Fibroblast of upper back skin (primary cell): ENCODE results near the gene WTAP.
"Not testable (repeated sequence)": the region's sequence is repeated elsewhere in the genome, so short reads cannot be mapped to it uniquely, and the experiment has no call there.

ENCODE experiments used
- DNase-seq: peaks from one replicate; pipeline ENCODE4 v3.0.0-alpha.2; 2013

The WTAP gene

DNA sequence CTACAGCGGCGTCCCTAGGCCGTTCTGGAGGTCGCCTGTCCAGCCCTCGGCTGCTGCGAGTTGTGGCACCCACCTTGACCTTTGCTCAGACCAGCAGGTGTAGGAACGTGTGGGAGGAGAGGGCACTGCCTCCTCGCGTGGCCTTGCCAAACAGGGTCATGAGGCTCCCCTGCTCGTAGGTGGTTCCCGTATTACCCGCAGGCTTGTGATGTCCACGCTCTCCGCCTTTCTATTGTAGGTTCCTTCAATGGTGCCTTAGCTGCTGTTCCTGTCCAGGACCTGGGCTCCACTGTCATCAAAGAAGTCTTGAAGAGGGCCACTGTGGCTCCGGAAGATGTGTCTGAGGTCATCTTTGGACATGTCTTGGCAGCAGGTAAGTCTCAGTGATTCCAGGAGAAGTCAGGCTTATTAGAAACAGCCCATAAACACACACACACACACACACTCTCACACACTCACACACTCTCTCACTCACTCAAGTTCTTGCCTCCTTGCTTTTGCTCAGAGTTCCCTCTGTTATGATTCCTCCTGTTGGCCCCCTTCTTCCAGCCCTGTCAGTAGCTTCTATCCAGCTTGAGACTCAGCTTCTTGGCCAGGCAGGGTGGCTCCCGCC lies 35.5 kb downstream of the WTAP start:
- no peak for DNase-seq

DNA sequence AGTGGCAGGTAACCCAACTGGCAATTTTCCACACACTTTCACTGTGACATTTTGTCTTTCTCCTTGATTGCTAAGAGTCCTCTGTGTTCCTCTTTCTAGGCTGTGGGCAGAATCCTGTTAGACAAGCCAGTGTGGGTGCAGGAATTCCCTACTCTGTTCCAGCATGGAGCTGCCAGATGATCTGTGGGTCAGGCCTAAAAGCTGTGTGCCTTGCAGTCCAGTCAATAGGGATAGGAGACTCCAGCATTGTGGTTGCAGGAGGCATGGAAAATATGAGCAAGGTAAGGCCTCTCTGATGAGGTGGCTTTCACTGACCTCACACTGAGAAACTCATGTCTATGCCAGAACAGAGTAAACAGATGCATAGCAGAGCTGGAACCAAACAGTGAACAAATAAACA lies 39.6 kb downstream of the WTAP start:
- no peak for DNase-seq

DNA sequence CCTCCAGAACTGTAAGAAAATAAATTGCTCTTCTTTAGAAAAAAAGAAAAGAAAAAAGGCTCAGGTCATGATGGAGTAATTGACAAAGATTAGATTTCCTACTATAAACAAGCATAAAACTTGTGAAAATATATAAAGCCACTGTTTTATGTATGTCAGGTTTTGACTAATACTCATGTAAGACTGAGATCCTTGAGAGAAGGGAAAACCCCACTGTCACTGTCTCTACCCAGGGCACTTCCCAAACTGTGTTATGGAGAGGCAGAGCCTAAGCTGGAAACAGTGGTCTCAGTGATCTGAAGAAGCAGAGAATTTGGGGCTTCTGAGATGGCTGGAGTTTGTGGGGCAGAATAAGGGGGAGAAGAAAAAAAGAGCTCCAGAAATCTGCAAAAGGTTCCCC lies 42.2 kb downstream of the WTAP start:
- DNase-seq = no peak

DNA sequence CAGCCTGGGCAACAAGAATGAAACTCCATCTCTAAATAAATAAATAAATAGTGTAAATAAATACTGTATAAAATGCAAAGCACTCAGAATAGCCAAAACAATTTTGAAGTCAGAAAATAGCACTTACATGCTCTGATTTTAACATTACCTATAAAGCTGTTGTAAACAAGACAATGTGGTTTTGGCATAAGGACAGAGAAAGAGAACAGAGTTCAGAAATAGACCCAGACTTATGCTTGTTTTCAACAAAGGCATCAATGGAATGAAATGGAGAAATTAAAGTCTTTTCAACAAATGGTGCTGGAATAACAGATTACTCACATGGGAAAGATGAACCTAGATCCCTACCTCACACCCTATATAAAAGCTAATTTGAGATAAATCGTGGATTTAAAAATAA lies 44.9 kb downstream of the WTAP start:
- DNase-seq = no peak

DNA sequence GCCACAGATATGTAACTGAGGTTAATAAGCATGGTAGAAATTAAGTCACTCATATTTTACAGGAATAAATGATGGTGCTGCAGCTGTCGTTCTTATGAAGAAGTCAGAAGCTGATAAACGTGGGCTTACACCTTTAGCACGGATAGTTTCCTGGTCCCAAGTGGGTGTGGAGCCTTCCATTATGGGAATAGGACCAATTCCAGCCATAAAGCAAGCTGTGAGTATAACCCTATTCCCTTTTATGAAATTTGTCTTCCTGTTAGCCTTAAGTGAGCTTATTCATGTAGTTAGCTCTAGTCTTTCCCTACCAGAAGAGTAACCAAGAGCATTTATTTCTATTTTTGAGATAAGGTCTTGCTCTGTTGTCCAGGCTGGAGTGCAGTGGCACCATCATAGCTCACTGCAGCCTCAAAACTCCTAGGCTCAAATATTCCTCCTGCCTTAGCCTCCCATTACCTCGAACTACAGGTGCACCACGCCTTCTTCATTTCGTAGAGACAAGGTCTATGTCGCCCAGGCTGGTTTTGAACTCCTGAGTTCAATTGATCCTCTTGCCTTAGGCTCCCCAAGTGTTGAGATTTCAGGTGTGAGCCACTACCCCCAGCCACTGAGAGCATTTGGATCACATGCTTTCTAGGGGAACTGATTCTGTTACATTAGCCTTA lies 50.1 kb downstream of the WTAP start:
- no peak for DNase-seq

DNA sequence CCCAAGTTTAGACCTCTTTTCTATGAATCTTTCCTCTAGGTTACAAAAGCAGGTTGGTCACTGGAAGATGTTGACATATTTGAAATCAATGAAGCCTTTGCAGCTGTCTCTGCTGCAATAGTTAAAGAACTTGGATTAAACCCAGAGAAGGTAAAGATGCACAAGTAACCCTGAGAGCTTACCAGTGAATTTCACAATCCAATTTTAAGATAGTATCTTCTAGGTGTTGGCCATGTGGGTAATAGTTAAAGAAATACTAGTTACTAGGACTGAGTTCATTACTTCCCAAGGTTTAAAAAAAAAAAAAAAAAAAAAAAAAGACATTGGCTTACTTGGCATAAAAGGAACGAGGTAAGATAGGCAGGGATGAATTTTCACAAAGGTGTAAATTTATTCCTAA lies 50.8 kb downstream of the WTAP start:
- no peak for DNase-seq

DNA sequence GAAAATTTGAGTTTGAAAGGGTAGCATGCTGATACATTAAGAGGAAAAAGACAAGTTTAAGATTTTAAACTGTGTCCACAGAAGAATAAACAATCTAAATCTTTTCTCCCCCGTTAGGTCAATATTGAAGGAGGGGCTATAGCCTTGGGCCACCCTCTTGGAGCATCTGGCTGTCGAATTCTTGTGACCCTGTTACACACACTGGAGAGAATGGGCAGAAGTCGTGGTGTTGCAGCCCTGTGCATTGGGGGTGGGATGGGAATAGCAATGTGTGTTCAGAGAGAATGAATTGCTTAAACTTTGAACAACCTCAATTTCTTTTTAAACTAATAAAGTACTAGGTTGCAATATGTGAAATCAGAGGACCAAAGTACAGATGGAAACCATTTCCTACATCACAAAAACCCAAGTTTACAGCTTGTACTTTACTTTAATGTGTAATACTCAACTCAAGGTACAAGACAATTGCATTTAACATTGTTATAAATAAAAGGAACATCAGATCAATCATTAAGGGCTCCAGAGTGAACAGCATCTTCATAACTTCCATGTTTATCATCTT lies 51.3 kb downstream of the WTAP start:
- DNase-seq = no peak

DNA sequence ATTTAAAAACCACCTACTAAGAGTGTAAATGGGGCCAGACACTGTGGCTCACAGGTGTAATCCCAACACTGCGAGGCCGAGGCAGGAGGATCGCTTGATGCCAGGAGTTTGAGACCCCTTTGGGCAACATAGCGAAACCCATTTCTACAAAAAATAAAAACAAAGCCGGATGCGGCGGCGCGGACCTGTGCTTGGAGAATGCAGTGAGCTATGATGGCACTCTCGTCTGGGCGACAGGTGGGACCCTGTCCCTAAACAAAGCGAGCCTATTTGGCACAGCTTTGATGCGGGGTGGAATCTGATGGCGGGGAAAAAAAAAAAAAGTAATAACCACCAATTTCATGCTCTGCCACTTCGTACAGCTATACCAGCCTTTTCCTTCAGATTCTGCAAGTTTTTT lies 61.0 kb downstream of the WTAP start:
- no peak for DNase-seq

DNA sequence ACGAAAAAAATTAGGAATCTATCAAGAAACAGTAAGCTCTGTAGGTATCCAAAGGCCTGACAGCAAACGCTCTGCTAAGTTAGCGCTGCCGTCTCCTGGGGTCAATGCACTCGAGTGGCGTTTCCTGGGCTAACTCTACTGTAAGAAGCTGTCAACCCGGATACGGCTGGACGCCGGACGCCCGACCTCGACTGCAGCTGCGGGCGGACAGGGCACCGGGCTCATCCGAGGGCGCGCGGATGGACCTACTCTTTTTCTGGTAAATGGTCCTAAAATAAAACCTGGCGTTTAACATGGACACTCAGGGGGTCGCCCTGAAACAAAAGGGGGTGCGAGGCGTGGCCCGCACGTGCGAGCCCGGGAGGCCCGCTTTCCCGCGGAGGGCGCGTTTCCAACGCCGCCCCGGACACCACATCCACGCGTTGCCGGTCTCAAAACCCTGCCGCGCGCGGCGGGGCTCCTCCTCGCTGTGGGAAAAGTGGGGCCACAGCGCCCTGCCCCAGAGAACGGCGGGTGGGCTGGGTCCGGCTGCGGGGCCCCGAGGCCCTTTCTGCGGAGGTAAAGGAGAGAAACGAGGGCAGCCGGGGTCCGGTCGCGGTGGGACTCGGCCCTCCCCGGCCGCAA lies 61.6 kb downstream of the WTAP start:
- DNase-seq = peak; percentile 11

DNA sequence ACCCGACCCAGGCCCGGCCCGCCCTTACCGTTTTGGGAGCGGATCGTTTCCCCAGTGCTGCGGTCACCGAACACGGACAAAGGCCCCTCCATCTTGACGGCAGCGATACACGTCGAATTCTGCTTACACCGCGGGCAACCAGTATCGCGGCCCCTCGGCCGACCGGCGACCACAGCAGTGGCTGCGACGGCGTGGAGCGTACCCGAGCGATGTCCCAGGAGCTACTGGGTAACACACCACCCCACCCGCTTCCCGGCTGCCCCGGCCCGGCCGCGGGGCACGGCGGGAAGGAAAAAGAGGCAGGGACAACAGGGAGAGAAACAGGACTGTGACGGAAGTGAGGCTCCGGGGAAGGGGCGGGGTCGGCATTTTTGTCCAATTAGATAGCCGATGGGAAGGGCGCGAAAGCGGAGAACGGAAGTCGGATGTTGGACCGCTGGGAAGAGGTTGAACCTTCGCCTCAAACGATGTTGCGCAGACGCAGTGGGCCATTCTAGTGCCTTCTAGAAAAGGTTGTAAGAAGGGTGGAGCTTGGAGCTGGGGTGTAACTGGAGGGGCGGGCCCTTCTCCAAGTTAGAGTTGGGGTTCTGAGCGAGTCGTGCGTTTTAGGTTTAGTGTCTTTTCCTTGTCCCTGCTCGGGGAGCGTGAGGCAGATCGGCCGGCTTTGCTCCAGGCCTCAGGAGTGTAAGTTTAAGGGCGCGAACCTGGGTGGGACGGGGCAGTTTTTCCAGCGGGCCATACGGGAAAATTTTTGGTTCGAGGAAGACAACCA lies 62.3 kb downstream of the WTAP start, which contains the start of gene TCP1:
TSS of gene TCP1 (minus strand) at position 226 of the 772 bp plus-strand sequence. CDS start at position 92, 134 bp downstream.
- DNase-seq = peak; percentile 100

DNA sequence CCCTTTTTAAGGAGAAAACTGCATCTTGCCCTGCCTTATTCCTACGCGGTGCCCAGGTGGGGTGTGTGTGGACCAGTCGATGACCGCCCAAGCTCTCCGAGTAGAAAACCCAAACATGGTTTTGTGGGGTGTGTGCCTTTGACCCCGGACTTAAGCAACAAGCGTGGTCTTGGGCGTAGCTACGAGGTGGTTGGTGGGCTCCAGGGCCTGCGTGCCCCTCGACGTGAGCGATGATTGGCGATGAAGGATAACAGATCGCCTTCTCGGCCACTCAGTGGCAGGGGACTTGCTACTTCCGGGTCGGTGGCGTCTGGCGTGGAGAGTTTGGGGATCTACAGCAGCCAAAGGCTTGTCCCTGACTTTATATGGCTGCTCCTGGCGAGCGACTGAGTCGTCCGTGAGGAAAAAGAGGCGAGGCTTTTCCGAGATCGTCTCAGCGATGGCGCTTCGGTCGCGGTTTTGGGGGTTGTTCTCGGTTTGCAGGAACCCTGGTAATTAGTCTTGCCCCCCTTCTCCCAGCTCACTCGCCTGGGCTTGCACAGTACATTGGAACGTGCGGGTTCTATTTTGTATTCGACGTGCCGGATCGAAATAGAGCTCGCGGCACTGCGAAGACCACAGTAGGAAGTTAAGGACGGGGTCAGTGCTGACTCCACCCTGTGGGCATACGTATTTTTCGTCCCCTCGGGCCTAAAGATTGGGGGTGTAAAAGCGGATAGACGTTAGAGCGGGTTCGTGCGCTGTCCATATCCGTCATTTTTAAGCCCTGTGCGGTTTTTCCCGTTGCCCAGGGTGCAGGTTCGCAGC lies 63.0 kb downstream of the WTAP start, which contains the start of gene MRPL18:
TSS of gene MRPL18 (plus strand) at position 319 of the 807 bp plus-strand sequence. CDS start at position 440, 121 bp downstream.
- DNase-seq = peak; percentile 97

DNA sequence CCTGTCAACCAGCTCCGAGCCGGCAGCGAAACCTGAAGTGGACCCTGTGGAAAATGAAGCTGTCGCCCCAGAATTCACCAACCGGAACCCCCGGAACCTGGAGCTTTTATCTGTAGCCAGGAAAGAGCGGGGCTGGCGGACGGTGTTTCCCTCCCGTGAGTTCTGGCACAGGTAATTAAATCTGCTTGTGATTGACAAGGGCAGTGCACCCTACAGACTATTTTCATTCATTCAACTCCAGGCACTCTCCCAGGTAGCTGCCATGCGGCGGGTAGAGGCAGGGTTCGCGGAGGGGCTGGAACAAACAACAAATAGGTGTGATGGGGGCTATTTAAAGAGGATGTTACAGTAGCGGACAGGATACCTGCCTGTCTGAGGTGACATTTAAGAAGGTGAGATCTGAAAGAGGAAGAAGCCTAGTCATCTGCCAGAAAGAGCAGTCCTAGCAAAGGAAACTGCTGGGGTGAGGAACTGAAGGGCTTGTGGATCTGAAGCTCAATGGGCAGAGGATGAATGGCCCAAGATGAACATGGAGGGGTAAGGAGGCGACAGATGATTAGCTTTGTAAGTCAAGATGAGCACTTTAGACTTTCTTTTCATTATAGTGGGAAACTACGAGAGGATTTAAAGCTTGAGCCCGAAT lies 63.8 kb downstream of the WTAP start:
- DNase-seq = no peak

DNA sequence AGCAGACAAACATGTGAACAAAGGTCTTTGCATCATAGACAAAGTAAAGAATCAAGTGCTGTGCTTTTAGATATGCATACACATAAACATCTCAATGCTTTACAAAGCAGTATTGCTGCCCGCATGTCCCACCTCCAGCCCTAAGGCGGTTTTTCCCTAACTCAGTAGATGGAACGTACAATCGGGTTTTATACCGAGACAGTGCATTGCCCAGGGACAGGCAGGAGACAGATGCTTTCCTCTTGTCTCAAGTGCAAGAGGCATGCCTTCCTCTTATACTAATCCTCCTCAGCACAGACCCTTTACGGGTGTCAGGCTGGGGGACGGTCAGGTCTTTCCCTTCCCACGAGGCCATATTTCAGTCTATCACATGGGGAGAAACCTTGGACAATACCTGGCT lies 67.7 kb downstream of the WTAP start:
- DNase-seq = not testable (repeated sequence)

DNA sequence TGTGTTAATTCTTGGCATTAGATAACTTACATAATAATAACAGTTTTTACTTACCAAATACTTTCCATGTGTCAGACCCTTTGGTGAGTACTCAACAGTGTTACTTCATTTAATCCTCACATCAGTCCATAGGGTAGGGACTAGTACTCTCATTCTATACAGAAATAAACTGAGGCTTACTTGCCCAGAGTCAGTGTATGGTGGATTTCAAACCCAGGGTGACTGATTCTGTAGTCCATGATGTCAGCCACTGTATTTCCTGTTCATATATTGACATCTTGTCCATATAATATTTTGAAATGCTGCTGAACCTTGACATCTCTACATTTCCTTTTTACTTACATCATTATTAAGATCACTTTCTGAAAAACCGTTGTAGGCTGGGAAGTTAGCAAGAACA lies 70.2 kb downstream of the WTAP start:
- no peak for DNase-seq

DNA sequence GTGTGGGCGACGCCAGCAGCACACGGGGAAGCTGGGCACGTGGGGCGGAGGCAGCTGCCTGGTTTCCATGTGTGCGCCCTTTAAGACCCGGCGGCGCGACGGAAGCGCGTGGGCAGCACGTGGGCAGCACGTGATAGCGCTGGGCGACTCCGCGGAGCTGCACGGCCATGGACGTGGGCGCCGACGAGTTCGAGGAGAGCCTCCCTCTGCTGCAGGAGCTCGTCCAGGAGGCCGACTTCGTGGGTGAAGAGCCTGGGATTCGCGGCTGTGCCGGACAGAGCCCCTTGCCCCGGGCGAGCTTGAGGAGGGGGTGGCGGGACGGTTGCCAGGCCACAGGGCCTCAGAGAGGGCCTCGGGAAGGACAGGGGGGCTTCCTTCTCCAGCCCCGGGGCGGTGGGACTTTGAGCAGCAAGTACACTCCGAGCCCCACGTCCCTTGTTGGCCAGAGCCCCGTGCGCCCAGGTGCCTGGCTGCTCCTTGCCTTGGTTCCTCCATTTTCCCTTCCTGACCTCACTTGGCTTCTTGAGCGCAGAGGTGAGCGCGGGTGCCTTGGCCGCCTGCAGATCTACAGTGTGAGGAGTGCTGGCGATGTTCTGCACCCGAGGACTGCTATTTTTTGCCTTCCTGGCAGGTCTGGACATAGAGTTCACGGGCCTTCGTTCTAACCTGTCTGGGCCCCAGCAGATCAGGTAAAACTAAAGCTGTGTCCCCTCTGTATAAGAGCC lies 73.0 kb downstream of the WTAP start, which contains the start of gene PNLDC1:
TSS of gene PNLDC1 (plus strand) at position 136 of the 725 bp plus-strand sequence. CDS start at position 168, 32 bp downstream.
- no peak for DNase-seq

DNA sequence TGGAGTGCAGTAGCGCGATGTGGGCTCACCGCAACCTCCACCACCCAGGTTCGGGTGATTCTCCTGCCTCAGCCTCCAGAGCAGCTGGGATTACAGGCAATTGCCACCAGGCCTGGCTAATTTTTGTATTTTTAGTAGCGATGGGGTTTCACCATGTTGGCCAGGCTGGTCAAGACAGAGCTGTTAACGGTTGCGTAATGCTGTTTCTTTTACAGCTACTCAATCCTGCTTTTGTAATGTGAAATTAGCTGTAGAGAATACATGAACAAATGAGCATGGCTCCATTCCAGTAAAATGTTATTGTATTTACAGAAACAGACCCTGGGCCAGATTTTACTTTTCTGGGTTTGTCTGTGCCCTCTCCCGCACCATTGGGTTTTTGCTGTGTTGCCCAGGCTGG lies 74.6 kb downstream of the WTAP start:
- DNase-seq = no peak

DNA sequence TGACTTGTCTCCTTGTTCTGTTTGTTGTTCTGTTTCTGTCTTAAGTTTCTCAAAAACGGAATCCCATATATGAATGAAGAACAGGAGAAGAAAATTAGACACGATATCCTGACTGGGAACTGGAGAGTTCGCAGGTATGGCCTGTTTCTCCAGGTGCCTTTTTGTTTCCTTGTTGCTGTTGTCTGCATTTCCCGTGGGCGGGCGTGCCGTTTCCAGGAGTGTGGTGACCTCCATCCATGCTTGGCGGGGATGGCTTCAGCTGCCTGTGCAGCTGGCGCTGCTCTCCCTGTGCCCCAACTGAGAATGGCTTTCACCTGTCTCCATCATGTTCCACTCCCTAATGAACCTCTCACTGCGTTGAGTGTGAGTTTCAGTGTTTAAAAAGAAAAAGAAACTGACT lies 77.2 kb downstream of the WTAP start:
- no peak for DNase-seq

DNA sequence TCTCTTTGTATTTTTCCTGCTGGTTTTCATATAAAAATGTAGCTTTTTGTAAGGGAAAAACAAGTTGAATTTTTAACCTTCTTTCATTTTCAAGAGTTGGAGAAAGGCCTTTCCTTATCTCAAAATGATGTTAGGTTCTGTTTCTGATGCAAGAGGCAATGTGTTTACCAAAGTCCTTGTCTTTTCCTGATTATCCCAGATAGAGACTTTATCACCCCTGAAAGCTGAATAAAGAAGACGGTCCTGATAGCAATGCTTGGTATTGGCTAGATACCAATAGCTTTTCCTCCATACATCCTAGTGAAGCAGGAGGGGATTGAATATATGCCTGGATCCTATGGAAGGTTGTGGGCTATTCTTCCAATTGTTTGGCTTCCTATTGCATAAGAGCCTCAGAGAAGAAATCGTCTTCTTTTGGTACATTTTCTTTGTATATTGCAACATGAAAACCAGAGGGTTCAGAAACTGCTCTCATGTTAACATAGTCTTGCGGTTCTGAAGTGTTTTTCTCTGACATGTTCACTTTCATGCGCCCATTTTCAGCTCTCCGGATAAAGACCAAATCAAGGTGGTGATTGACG lies 78.2 kb downstream of the WTAP start:
- no peak for DNase-seq
